ENCODE data around the gene SEPTIN7.

GRCh38 chr7:35776686-35777085 lies 24.2 kb upstream of the SEPTIN7 start:
- TF ChIP-seq CTCF (IDR thresholded peaks at IDR 0.05) (no peak), ZFX (IDR thresholded peaks at IDR 0.05; ENCODE audit: borderline replicate concordance) (no peak)
